RWPE2 (cell line): ENCODE data around the gene COL11A1.

ENCODE experiments used
- ATAC-seq: fragments of 200-7000 bp; cut with Tn5 transposase; 3 replicates; pipeline ENCODE4 v1.9.1; 2021; ENCODE audit warnings: low read depth
- DNase-seq: peaks from one replicate; pipeline ENCODE4 v3.0.0-alpha.2; 2020; ENCODE audit warnings: low spot score
- H3K27ac ChIP-seq: fragments of 450-650 bp; 2 replicates; pipeline ENCODE4 v1.5.1; 2017; ENCODE audit warnings: mild to moderate bottlenecking; ENCODE audit not compliant: poor library complexity, severe bottlenecking
- H3K27me3 ChIP-seq: fragments of 250-450 bp; sonication (Bioruptor Pico); 2 replicates; pipeline ENCODE4 v1.5.1; 2021; ENCODE audit warnings: mild to moderate bottlenecking, moderate library complexity; ENCODE audit not compliant: insufficient read depth, poor library complexity, severe bottlenecking
- H3K36me3 ChIP-seq: fragments of 250-450 bp; sonication (Bioruptor Pico); 2 replicates; pipeline ENCODE4 v1.5.1; 2020; ENCODE audit warnings: low read depth, mild to moderate bottlenecking, moderate library complexity
- H3K4me1 ChIP-seq: fragments of 250-450 bp; sonication (Bioruptor Pico); 2 replicates; pipeline ENCODE4 v1.5.1; 2021; ENCODE audit warnings: mild to moderate bottlenecking, moderate library complexity; ENCODE audit not compliant: insufficient read depth, poor library complexity, severe bottlenecking
- H3K4me3 ChIP-seq: fragments of 250-450 bp; sonication (Bioruptor Pico); 2 replicates; pipeline ENCODE4 v1.5.1; 2021; ENCODE audit warnings: mild to moderate bottlenecking, moderate library complexity; ENCODE audit not compliant: severe bottlenecking
- H3K9me3 ChIP-seq: fragments of 250-450 bp; sonication (Bioruptor Pico); 2 replicates; pipeline ENCODE4 v1.5.1; 2021; ENCODE audit warnings: mild to moderate bottlenecking, moderate library complexity; ENCODE audit not compliant: severe bottlenecking
- TF ChIP-seq, protein P1 (sequence below): fragments of 450-650 bp; IDR thresholded peaks from one replicate; pipeline ENCODE4 v1.5.1; 2017; ENCODE audit warnings: mild to moderate bottlenecking, moderate library complexity; ENCODE audit not compliant: poor library complexity, severe bottlenecking

Gene COL11A1

DNA sequence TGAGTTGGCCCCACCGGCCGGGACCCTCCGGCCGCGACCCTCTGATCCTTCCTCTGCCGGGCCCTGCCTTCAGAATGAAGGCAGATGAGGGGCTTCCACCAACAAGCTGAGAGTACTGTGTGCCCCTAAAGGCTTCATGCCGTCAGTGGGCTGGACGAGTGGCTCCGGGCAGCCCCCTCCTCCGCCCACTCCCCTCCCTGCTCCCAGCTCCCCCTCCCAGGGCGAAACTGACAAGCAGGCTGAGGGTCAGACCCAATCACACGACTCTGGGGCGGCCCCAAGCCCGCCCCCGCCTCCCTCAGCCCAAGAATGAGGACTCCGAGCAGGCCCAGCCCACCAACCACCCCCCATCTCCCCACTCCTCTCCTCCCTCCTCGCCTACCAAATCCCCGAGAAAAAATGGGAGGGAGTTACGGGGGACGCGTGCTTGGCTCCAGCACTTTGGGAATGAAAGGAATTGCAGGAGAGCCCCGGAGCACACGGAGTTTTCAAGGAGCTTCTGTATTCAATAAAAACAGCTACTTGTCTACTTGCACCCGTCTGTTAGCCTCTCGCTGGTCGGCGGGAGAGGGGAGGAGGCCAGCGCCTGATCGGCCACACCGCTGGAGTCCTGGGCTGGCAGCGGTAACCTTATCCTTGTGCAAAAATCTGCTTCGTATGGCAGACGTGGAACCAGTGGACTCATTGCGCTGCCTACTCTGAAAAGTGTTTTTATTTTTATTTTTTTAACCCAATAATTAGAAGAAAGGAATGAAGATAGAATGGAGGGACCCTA is at the start of gene COL11A1:
TSS of gene COL11A1 (minus strand) at position 147 of the 775 bp plus-strand sequence. CDS start 344 bp downstream, outside the sequence.
- no peak for ATAC-seq
- no peak for DNase-seq
- H3K4me3 ChIP-seq, result no peak within 1 kb of the TSS
- H3K27ac ChIP-seq, result peak within 1 kb of the TSS; percentile 47
- TF ChIP-seq, protein P1, sequence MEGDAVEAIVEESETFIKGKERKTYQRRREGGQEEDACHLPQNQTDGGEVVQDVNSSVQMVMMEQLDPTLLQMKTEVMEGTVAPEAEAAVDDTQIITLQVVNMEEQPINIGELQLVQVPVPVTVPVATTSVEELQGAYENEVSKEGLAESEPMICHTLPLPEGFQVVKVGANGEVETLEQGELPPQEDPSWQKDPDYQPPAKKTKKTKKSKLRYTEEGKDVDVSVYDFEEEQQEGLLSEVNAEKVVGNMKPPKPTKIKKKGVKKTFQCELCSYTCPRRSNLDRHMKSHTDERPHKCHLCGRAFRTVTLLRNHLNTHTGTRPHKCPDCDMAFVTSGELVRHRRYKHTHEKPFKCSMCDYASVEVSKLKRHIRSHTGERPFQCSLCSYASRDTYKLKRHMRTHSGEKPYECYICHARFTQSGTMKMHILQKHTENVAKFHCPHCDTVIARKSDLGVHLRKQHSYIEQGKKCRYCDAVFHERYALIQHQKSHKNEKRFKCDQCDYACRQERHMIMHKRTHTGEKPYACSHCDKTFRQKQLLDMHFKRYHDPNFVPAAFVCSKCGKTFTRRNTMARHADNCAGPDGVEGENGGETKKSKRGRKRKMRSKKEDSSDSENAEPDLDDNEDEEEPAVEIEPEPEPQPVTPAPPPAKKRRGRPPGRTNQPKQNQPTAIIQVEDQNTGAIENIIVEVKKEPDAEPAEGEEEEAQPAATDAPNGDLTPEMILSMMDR, result no peak
- no peaks in the 10 kb centered on the region for H3K36me3 ChIP-seq
- no peaks in the 10 kb centered on the region for H3K27me3 ChIP-seq
- peaks cover 22% of the 10 kb centered on the region for H3K4me1 ChIP-seq
- no peaks in the 10 kb centered on the region for H3K9me3 ChIP-seq

DNA sequence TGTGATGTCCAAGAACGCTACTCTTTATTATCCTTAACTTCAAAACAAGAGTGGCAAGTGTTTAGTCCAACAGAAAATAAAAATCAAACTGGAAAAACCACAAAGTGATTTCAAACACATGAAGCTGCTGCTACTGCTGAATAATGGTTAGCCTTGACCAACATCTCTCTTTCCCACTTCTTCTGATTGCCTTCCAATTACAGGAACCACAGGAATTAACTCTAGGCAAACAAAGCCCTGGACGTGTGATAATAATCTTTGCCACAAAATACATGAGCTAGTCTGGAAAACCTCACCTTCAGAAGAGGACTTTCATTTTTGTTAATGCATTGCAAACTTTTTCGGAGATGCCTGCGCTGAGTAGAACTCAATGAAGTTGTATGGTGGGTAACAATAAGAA is 48.6 kb upstream of the COL11A1 start:
- TF ChIP-seq, protein P1, result no peak
- no peak for ATAC-seq
- Histone ChIP-seq H3K4me1 (no peaks in the 10 kb centered on the region), H3K27me3 (peaks cover under 1% of the 10 kb centered on the region), H3K9me3 (no peaks in the 10 kb centered on the region), H3K27ac (no peak overlapping the region), H3K36me3 (no peaks in the 10 kb centered on the region), H3K4me3 (no peak overlapping the region)
- no peak for DNase-seq

DNA sequence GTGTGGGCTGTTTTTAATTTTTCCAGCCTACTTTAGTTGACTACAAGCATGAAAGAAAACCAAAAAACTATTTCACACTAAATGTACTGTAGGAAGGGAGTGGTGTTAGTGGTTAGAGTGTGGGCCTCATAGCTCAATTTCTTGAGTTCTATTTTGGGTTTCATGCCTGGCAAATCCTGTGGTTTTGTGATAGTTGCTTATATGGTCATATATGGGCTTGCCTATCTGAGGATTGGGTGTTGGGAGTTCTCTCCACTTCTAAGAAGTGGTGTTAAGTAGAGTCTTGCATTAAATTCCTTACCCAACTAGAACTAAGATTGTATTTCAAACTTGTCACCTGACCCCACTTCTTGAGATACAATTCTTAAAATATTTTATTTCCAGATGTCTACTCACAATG is 37.8 kb upstream of the COL11A1 start:
- Histone ChIP-seq H3K4me3 (no peak overlapping the region), H3K36me3 (no peaks in the 10 kb centered on the region), H3K27ac (no peak overlapping the region), H3K4me1 (no peaks in the 10 kb centered on the region), H3K9me3 (no peaks in the 10 kb centered on the region), H3K27me3 (no peaks in the 10 kb centered on the region)
- DNase-seq (no peak), ATAC-seq (no peak)
- TF ChIP-seq, protein P1, result no peak

DNA sequence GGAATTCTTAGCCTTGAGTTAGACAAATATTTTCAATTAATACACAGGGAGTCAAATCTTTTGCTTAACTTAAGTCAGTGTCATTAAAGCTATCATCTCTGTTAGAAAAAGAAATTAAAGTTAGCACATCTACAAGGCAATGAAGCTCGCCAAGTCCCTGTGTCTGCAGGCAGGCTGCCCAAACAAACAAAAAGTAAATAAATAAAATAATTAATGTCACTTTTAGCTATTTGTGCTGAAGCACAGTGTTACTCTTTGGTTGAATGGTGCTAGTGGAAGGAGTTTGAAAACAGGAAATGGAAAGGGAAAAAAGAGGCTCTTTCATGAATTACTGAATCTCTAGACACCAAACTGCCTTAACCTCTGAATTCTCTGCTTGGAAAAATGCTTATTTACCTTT is 37.1 kb upstream of the COL11A1 start:
- TF ChIP-seq, protein P1, result no peak
- no peaks in the 10 kb centered on the region for H3K36me3 ChIP-seq
- ATAC-seq (no peak), DNase-seq (no peak)
- no peak overlapping the region for H3K4me3 ChIP-seq
- H3K9me3 ChIP-seq, result no peaks in the 10 kb centered on the region
- H3K27ac ChIP-seq, result no peak overlapping the region
- H3K4me1 ChIP-seq, result no peaks in the 10 kb centered on the region
- H3K27me3 ChIP-seq, result no peaks in the 10 kb centered on the region

DNA sequence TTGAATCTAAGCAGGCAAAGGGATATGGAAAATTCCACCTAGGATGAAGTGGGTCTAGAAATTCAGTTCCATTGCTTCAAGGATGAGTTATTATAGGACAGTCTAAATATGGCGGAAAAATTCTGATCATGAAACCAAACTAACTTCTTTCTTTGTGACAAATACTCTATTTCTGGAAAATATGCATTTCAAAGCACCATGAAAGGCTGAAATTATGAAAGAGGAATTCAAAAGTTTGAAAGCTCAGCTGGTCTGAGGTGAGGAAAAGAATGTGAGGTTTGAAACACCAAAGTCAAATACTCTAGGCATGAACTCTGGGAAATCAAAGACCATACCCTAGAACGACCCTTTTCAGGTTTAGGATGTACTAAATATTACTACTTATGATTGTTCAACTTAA is 36.4 kb upstream of the COL11A1 start:
- no peaks in the 10 kb centered on the region for H3K36me3 ChIP-seq
- no peak overlapping the region for H3K4me3 ChIP-seq
- no peak overlapping the region for H3K27ac ChIP-seq
- TF ChIP-seq, protein P1, result no peak
- no peaks in the 10 kb centered on the region for H3K4me1 ChIP-seq
- no peaks in the 10 kb centered on the region for H3K27me3 ChIP-seq
- H3K9me3 ChIP-seq, result no peaks in the 10 kb centered on the region
- ATAC-seq (no peak), DNase-seq (no peak)
